CD4-positive, alpha-beta memory T cell (primary cell): ENCODE results near the gene CEMIP2. TPM values are rescaled to one million over a fixed set of nuclear protein-coding genes. Genes with fewer than 3 reads are reported as not detected.
A peak's percentile ranks its signal among the peaks of the same experiment; 100 is the strongest.

Source experiments
- CTCF ChIA-PET: fragments of 350-600 bp; sonication (Branson Sonifier 250); formaldehyde crosslinking; loops from one replicate; lab custom pipeline; 2021; ENCODE audit warnings: inconsistent platforms; ENCODE audit not compliant: partially characterized antibody; lab: Charles Lee
- POLR2A ChIA-PET: fragments of 350-600 bp; sonication (Branson Sonifier 250); formaldehyde crosslinking; loops from one replicate; lab custom pipeline; 2021; ENCODE audit not compliant: partially characterized antibody; lab: Charles Lee
- DNase-seq, 5 donors: peaks; one replicate each; pipeline versions ENCODE4 v3.0.0 to v3.0.0-alpha.2; 2020 to 2022; ENCODE audit warnings: mixed read lengths in 1 of 5
- H3K27ac ChIP-seq: one replicate; pipeline ENCODE4 v1.7.0; 2013; ENCODE audit warnings: low read depth, low read length
- H3K27me3 ChIP-seq: 2 replicates; pipeline ENCODE4 v1.7.0; 2013; ENCODE audit warnings: mild to moderate bottlenecking, low read length, moderate library complexity; ENCODE audit not compliant: insufficient read depth
- H3K36me3 ChIP-seq: 2 replicates; pipeline ENCODE4 v1.7.0; 2013; ENCODE audit warnings: mild to moderate bottlenecking, low read length, moderate library complexity; ENCODE audit not compliant: insufficient read depth
- H3K4me1 ChIP-seq: 2 replicates; pipeline ENCODE4 v1.7.0; 2013; ENCODE audit warnings: mild to moderate bottlenecking, low read length, moderate library complexity; ENCODE audit not compliant: insufficient read depth
- H3K4me3 ChIP-seq, 2 donors: one replicate each; pipeline ENCODE4 v1.7.0; 2013; ENCODE audit warnings: low read length in 2 of 2, mild to moderate bottlenecking in 1 of 2
- H3K9me3 ChIP-seq, 2 donors: one replicate each; pipeline ENCODE4 v1.7.0; 2013; ENCODE audit warnings: low read length in 2 of 2, control low read depth in 1 of 2; ENCODE audit not compliant: control insufficient read depth in 1 of 2
- H3K27ac Mint-ChIP-seq, 7 donors: one replicate each; pipeline ENCODE4 v1.8.0; 2020 to 2021; ENCODE audit warnings: mixed read lengths in 7 of 7, mild to moderate bottlenecking in 6 of 7, inconsistent platforms in 3 of 7, moderate library complexity in 3 of 7
- H3K27me3 Mint-ChIP-seq, 2 donors: one replicate each; pipeline ENCODE4 v1.8.0; 2020 to 2021; ENCODE audit warnings: mixed read lengths in 2 of 2
- H3K36me3 Mint-ChIP-seq, 2 donors: one replicate each; pipeline ENCODE4 v1.8.0; 2020 to 2021; ENCODE audit warnings: mixed read lengths in 2 of 2, inconsistent platforms in 1 of 2, mild to moderate bottlenecking in 1 of 2
- H3K4me1 Mint-ChIP-seq, 4 donors: one replicate each; pipeline ENCODE4 v1.8.0; 2020 to 2021; ENCODE audit warnings: mixed read lengths in 4 of 4, mild to moderate bottlenecking in 1 of 4
- H3K4me3 Mint-ChIP-seq, 8 donors: one replicate each; pipeline ENCODE4 v1.8.0; 2020 to 2021; ENCODE audit warnings: mixed read lengths in 8 of 8, mild to moderate bottlenecking in 7 of 8, moderate library complexity in 6 of 8, inconsistent platforms in 3 of 8
- H3K9me3 Mint-ChIP-seq, 8 donors: one replicate each; pipeline ENCODE4 v1.8.0; 2020 to 2021; ENCODE audit warnings: mixed read lengths in 8 of 8, mild to moderate bottlenecking in 5 of 8, inconsistent platforms in 3 of 8, moderate library complexity in 1 of 8
- intact Hi-C: fragments of 100-400 bp; cut with micrococcal nuclease; formaldehyde crosslinking; loops from one replicate; pipeline ENCODE4 v1.15.1; 2023
- polyA plus RNA-seq, 2 donors: library from polyadenylated mRNA; unstranded; fragments of 300-500 nt; fragmentation: Illumina TruSeq; gene quantifications; one replicate each; pipeline ENCODE4 v1.2.3, GENCODE V29; 2021
- total RNA-seq, 2 experiments: library from RNA; stranded (reverse); gene quantifications; one replicate each; pipeline ENCODE4 v1.2.3, GENCODE V29; 2021

CEMIP2 gene
- total and polyA plus RNA-seq, 4 experiments from 2014 or later, result 10.0 to 89.4 (median 50.7) TPM

DNA sequence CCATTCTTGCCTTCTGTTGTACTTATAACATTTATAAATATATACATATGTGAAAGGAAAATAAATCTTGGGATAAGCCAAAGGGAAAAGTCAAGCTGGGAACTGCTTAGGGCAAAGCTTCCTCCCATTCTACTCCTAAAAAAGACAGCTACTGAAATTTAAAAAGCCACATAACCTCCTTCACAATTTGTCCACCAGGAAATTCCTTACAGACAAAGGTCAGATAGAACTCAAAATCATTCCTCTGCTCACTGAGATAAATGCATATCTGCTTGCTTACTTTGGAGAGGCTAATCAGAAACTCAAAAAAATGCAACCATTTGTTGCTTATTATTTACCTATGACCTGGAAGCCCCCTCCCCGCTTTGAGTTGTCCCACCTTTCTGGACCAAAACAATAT, 112.5 kb downstream of the CEMIP2 start:
- intact Hi-C loops, result no loop called here
- Mint-ChIP-seq H3K4me1 (peaks cover 0 to 4% (median 2%) of the 10 kb centered on the region in 4 donors), H3K27ac (no peak overlapping the region), H3K9me3 (peaks cover 0 to 23% (median 16%) of the 10 kb centered on the region in 8 donors), H3K36me3 (peaks cover 0 to 8% of the 10 kb centered on the region in 2 donors), H3K4me3 (no peak overlapping the region), H3K27me3 (no peaks in the 10 kb centered on the region)
- no peak for DNase-seq
- Histone ChIP-seq H3K27me3 (no peaks in the 10 kb centered on the region), H3K36me3 (no peaks in the 10 kb centered on the region), H3K4me1 (no peaks in the 10 kb centered on the region), H3K27ac (no peak overlapping the region), H3K4me3 (no peak overlapping the region), H3K9me3 (no peaks in the 10 kb centered on the region)
- ChIA-PET CTCF (interaction anchor here (1.0 to 1.1 kb wide), 2 partner anchors 21 to 22 kb away, joined by 3 read pairs; no protein-coding TSS in a partner anchor), POLR2A (no interaction called here)

DNA sequence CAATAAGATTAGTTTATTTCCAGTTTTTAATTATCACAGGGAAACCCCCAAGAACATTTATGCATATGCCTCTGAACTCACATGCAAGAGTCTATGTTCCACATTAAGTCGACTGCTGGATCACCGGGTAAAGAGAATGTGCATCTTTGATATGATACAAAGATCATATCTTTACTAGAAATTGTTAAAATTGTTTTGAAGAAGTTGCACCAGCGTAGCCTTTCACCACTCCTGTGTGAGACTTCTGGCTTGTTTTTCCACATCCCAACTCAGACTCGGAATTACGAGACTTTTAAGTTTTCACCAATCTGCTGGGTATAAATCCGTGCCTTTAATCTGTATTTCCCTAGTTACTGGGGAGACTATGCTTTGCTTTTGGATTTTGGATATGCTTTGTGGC, 113.2 kb downstream of the CEMIP2 start:
- Mint-ChIP-seq H3K36me3 (peaks cover 0 to 8% of the 10 kb centered on the region in 2 donors), H3K9me3 (peaks cover 0 to 23% (median 16%) of the 10 kb centered on the region in 8 donors), H3K4me3 (no peak overlapping the region), H3K27ac (no peak overlapping the region), H3K4me1 (peaks cover 0 to 4% (median 2%) of the 10 kb centered on the region in 4 donors), H3K27me3 (no peaks in the 10 kb centered on the region)
- ChIA-PET POLR2A (no interaction called here), CTCF (no interaction called here)
- H3K27ac ChIP-seq, result no peak overlapping the region
- no peak for DNase-seq
- H3K4me1 ChIP-seq, result no peaks in the 10 kb centered on the region
- H3K27me3 ChIP-seq, result no peaks in the 10 kb centered on the region
- intact Hi-C loops, result no loop called here
- H3K9me3 ChIP-seq, result no peaks in the 10 kb centered on the region
- H3K36me3 ChIP-seq, result no peaks in the 10 kb centered on the region
- no peak overlapping the region for H3K4me3 ChIP-seq

- POLR2A ChIA-PET, result no interaction called here
These were observed 115.8 kb downstream of the CEMIP2 start for GRCh38 chr9:71652480-71652879.

DNA sequence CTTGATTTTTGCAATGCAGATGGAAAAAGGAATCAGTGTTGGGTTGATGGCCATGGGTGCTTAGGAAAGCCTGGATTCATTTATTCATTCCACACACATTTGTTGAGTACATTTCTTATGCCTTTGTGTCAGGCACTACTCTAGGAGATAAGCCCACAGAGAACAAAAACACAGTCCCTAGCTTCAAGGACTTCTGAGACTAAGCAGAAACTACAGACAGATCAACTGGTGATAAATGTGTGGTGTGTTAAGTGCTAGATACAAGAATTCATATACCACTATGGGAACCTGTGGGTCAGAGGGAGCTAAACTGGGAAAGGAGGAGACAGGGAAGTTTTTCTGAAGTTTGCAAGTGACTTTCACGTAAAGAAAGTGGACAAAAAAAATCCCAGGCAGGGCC, 119.9 kb downstream of the CEMIP2 start:
- ChIA-PET CTCF (interaction anchor here (1.3 to 1.7 kb wide), 3 partner anchors 10 to 121 kb away, joined by 4 to 11 read pairs (median 9); no protein-coding TSS in a partner anchor), POLR2A (interaction anchor here (2.2 kb wide), 1 partner anchor 37 kb away, joined by 11 read pairs; no protein-coding TSS in a partner anchor)
- peaks cover 21% of the 10 kb centered on the region for H3K4me1 ChIP-seq
- H3K27ac ChIP-seq, result no peak overlapping the region
- H3K9me3 ChIP-seq, result no peaks in the 10 kb centered on the region
- Mint-ChIP-seq H3K27me3 (no peaks in the 10 kb centered on the region), H3K27ac (no peak overlapping the region), H3K4me1 (peaks cover 21 to 45% (median 30%) of the 10 kb centered on the region in 4 donors), H3K36me3 (no peaks in the 10 kb centered on the region), H3K9me3 (peaks cover 0 to 2% (median 0%) of the 10 kb centered on the region in 8 donors), H3K4me3 (no peak overlapping the region)
- no peak for DNase-seq
- no peaks in the 10 kb centered on the region for H3K36me3 ChIP-seq
- H3K4me3 ChIP-seq, result no peak overlapping the region
- intact Hi-C loops, result no loop called here
- H3K27me3 ChIP-seq, result no peaks in the 10 kb centered on the region

More at GRCh38 chr9:71652480-71652879, 115.8 kb downstream of the CEMIP2 start:
- intact Hi-C loops, result no loop called here
- H3K27me3 ChIP-seq, result no peaks in the 10 kb centered on the region
- no peaks in the 10 kb centered on the region for H3K27me3 Mint-ChIP-seq
- peaks cover 8% of the 10 kb centered on the region for H3K4me1 ChIP-seq
- H3K4me1 Mint-ChIP-seq, result peaks cover 5 to 20% (median 13%) of the 10 kb centered on the region in 4 donors
- H3K4me3 Mint-ChIP-seq, result no peak overlapping the region
- peak overlapping the region in 2 of 7 donors; percentile 3 to 19 for H3K27ac Mint-ChIP-seq
- no peak overlapping the region for H3K4me3 ChIP-seq
- peaks cover 0 to 4% of the 10 kb centered on the region in 2 donors for H3K36me3 Mint-ChIP-seq
- DNase-seq, result no peak
- H3K9me3 ChIP-seq, result no peaks in the 10 kb centered on the region
- H3K27ac ChIP-seq, result no peak overlapping the region
- H3K36me3 ChIP-seq, result no peaks in the 10 kb centered on the region
- CTCF ChIA-PET, result no interaction called here
- peaks cover 0 to 14% (median 9%) of the 10 kb centered on the region in 8 donors for H3K9me3 Mint-ChIP-seq

DNA sequence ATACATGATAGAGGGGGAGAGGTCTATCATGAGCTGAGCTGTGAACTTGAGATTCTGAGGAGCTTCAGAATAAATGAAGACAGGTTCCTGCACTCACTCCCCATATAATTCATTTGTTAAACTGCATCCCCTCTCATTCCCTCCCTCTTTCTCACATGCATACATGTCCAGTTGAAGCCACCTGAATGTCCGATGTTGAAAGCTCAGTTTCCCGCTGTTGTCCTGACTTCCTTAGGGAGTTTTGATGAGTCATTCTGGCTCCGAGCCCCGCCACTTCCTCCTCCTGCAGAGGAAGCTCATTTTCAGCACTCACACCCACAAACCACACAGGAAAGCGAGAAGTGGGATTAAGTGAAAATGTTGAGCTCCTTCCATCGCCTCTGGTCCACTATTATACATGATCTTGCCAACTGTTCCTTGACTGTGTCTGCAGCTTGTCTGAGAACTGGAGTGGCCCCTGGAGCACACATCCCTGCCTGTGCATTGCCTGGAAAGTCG, 121.2 kb downstream of the CEMIP2 start:
- Mint-ChIP-seq H3K27me3 (no peaks in the 10 kb centered on the region), H3K9me3 (peaks cover 0 to 2% (median 0%) of the 10 kb centered on the region in 8 donors), H3K4me1 (peaks cover 21 to 45% (median 30%) of the 10 kb centered on the region in 4 donors), H3K4me3 (peak overlapping the region; percentile 59 to 88 (median 78)), H3K36me3 (no peaks in the 10 kb centered on the region), H3K27ac (peak overlapping the region in 4 of 7 donors; percentile 7 to 58 (median 17))
- Histone ChIP-seq H3K4me1 (peaks cover 21% of the 10 kb centered on the region), H3K9me3 (no peaks in the 10 kb centered on the region), H3K27me3 (no peaks in the 10 kb centered on the region), H3K4me3 (peak overlapping the region in 1 of 2 donors; percentile 4), H3K27ac (no peak overlapping the region), H3K36me3 (no peaks in the 10 kb centered on the region)
- POLR2A ChIA-PET, result interaction anchor here (0.8 to 2.2 kb wide), 4 partner anchors 38 to 136 kb away, joined by 3 to 11 read pairs (median 3); no protein-coding TSS in a partner anchor
- intact Hi-C loops, result no loop called here
- no peak for DNase-seq
- CTCF ChIA-PET, result interaction anchor here (0.9 to 1.8 kb wide), 9 partner anchors 8 to 379 kb away, joined by 3 to 11 read pairs (median 6); no protein-coding TSS in a partner anchor

- no peaks in the 10 kb centered on the region for H3K27me3 ChIP-seq
- intact Hi-C loops, result no loop called here
- Mint-ChIP-seq H3K4me1 (peaks cover 21 to 44% (median 29%) of the 10 kb centered on the region in 4 donors), H3K9me3 (peaks cover 0 to 2% (median 0%) of the 10 kb centered on the region in 8 donors), H3K27ac (peak overlapping the region in 1 of 7 donors; percentile 31), H3K4me3 (peak overlapping the region in 1 of 8 donors; percentile 53), H3K27me3 (no peaks in the 10 kb centered on the region), H3K36me3 (no peaks in the 10 kb centered on the region)
- POLR2A ChIA-PET, result interaction anchor here (0.9 to 2.2 kb wide), 3 partner anchors 12 to 90 kb away, joined by 3 to 11 read pairs (median 3); no protein-coding TSS in a partner anchor
- CTCF ChIA-PET, result interaction anchor here (0.9 to 1.8 kb wide), 5 partner anchors 18 to 380 kb away, joined by 3 to 12 read pairs (median 8); no protein-coding TSS in a partner anchor
- H3K4me1 ChIP-seq, result peaks cover 21% of the 10 kb centered on the region
- no peaks in the 10 kb centered on the region for H3K36me3 ChIP-seq
- H3K9me3 ChIP-seq, result no peaks in the 10 kb centered on the region
- no peak overlapping the region for H3K27ac ChIP-seq
- H3K4me3 ChIP-seq, result no peak overlapping the region
- DNase-seq, result no peak
These were observed 122.2 kb downstream of the CEMIP2 start for GRCh38 chr9:71646131-71646530.

DNA sequence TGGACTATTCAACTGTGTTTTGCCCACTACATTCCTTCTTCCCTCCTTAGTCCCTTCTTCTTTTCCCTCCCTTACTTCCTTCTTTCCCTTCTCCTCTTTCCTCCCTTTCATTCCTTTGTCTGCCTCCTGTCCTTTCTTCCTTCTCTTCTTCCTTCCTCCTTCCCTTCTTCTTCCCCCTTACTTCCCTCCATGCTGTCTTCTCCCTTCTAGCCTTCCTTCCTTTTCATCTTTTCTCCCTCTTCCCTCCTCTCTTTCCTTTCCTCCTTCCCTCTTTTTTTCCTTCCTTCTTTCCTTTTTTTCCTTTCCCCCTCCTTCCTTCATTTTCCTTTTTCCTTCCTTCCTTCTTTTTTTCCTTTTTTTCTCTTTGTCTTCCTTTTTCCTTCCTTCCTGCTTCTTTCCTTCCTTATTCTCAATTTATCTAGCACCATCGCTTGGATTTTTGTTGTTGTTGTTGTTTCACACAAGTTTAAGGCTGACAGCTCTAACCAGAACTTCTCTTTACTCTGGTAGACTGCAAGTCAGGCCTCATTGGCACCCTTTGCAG, 123.4 kb downstream of the CEMIP2 start:
- ChIA-PET CTCF (interaction anchor here (1.7 kb wide), 1 partner anchor 16 kb away, joined by 12 read pairs; no protein-coding TSS in a partner anchor), POLR2A (interaction anchor here (1.3 kb wide), 1 partner anchor 40 kb away, joined by 3 read pairs; no protein-coding TSS in a partner anchor)

More for the DNA sequence above, 123.4 kb downstream of the CEMIP2 start:
- Histone ChIP-seq H3K4me3 (no peak overlapping the region), H3K27ac (no peak overlapping the region), H3K4me1 (peaks cover 21% of the 10 kb centered on the region), H3K36me3 (no peaks in the 10 kb centered on the region), H3K27me3 (no peaks in the 10 kb centered on the region), H3K9me3 (no peaks in the 10 kb centered on the region)
- DNase-seq, result no peak
- Mint-ChIP-seq H3K36me3 (no peaks in the 10 kb centered on the region), H3K4me1 (peaks cover 23 to 47% (median 31%) of the 10 kb centered on the region in 4 donors), H3K27ac (peak overlapping the region in 3 of 7 donors; percentile 7 to 83 (median 23)), H3K9me3 (peaks cover 0 to 2% (median 0%) of the 10 kb centered on the region in 8 donors), H3K4me3 (no peak overlapping the region), H3K27me3 (no peaks in the 10 kb centered on the region)
- intact Hi-C loops, result no loop called here
